SKM-1 treated with dmso at 0.1 percent for 144 hours (cell line): ENCODE results near the gene GTPBP1.

Experiments
- DNase-seq: peaks from one replicate; lab custom pipeline; 2025; ENCODE audit not compliant: unreplicated experiment; lab: John Stamatoyannopoulos, UW

Gene GTPBP1

DNA sequence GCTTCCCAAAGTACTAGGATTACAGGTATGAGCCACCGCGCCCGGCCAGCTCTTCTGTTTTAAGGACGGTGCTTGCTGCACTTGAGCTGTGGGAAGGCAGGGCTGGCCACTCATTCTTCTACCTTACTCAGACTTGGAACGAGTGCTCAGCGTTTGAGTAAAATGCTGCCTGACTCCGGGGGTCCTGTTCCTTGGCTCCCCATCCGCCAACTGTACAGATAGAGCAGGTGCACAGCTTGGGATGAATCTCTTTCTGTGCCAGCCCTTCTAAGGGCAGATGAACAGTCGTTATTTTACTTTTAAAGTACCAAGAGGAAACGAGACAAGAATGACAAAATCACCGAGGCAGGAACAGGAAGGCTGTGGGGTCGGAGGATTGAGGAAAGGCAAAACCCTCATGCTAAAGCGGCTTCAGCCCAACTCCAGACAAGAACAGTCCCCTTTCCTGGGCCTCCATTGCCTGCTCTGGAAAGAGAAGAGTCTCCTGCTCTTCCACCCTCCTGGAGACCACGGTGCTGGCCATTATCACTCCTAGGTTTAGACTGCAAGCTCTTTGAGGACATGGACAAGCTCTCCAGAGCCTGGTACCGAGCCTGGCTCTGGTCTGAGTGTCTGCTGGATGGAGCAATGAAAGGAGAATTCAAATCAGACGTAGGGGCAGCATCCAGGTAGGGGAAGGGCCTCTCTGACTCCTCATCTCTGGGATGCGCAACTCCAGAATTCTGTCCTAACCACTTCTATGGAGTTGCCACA is 51.1 kb downstream of the GTPBP1 start:
- no peak for DNase-seq

DNA sequence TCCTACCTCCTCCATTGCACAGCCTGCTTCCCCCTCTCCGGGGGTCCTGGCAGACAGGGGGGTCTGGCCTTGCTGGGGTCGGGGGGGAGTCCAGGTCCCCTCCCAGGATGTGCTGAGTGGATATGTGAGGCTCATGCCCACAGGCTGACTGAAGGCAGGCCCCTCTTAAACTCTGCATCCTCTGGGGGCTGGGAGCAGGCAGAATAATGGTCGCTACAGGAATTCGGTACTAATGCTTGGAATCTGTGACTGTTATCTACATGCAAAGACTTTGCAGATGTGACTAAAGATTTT is 51.7 kb downstream of the GTPBP1 start:
- DNase-seq: no peak

DNA sequence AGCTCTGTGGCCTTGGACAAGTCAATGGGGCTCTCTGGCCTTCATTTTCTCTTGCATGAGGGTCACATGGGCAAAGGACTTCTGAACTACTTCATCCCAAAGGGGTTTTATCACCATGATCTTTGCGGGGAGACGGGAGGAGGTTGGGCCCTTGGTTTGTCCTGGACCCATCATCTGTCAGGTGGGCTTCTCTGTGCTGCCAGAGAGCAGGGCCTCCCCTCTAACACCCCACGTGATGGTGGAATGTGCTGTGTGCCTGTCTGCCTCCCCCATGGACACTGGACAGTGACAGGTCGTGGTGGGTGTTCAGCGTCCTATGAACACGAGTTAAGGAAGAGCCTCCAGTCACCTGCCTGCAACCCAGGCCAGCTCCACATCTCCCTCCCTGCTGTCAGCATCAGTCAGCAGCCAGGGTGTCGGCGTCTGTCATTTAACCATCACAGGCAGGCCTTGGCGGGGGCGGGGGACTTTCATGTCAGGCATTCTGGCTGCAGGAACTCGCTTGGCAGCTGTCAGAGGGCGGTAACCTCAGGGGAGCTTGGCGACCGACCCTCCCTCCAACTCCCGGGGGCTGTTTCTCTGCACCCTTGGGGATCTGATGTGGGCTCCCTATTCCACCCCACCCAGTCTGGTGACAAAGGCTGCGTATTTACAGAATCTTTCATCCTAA is 52.7 kb downstream of the GTPBP1 start:
- DNase-seq: no peak

- DNase-seq: no peak
These were observed 53.3 kb downstream of the GTPBP1 start for GRCh38 chr22:38759005-38759404.

GRCh38 chr22:38760477-38761201 is 54.9 kb downstream of the GTPBP1 start:
- DNase-seq: no peak

- DNase-seq: no peak
These were observed 55.7 kb downstream of the GTPBP1 start for GRCh38 chr22:38761202-38762162.

GRCh38 chr22:38762551-38762983 is 56.8 kb downstream of the GTPBP1 start:
- no peak for DNase-seq

DNA sequence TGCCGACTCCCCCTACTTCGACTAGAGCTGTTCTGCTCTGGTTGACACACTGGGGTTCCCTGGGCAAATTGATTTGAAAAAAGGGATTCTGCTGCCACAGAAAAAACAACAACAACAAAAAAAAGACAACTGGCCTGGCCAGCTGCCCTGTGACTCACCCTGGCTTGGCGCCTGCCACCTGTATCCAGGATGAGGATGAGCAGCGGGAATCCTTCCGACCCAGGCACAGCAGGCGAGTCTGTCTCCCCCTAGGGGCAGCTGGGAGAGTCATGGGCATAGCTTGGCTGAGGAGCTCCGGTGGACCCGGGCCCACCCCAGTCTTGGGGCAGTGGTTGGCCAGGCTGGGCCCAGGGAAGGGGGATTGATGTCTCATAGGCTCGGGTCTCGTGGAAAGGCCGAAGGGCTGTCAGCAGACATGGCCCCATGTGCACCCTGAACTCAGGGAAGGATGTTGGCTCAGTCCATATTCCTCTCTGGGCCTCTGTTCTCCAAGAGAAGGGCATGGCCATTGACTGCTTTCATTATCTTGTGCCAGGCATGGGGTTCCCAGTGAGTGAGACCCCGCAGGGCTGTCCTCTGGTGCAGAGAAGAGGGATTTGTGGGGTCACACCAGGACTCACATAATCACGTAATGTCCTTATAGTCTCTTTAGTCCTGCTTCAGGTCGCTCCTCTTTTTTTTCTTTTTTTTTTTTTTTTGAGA is 60.5 kb downstream of the GTPBP1 start:
- DNase-seq: no peak

DNA sequence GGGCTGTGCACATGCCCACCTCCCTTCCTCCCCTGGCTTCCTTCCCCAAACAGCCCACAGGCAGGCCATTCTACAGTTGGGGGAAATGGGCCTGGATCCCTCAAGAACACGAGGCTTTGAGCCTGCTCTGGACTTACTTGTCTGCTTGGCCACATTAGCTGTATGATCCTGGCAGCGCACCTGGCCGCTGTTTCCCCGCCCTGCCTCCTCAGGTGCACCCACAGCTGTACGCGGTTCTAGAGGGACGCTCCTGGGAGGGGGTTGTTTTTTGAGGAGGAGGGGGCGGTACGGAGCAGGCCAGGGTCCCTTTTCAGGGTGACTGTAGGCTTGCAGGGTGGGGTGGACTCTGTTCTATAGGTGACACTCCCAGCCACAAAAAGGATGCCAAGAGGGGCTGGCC is 61.6 kb downstream of the GTPBP1 start:
- DNase-seq: no peak

DNA sequence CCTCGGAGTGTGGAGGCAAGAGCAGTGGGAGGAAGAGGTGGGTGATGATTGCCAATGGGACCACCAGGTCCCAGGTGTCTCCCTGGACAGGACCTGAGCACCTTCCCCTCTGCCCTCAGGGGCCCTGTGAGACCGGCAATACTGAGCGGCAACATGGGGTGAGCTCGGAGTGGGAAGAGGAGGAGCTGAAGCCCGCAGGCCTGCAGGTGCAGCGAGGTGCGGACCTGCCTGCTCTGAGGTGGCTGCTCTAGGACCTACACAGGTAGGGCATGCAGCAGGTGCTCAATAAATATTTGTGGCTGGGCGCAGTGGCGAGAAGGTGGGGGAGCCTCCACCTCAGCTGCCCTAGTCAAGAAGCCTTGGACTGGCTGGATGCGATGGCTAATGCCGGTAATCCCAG is 62.3 kb downstream of the GTPBP1 start:
- no peak for DNase-seq

DNA sequence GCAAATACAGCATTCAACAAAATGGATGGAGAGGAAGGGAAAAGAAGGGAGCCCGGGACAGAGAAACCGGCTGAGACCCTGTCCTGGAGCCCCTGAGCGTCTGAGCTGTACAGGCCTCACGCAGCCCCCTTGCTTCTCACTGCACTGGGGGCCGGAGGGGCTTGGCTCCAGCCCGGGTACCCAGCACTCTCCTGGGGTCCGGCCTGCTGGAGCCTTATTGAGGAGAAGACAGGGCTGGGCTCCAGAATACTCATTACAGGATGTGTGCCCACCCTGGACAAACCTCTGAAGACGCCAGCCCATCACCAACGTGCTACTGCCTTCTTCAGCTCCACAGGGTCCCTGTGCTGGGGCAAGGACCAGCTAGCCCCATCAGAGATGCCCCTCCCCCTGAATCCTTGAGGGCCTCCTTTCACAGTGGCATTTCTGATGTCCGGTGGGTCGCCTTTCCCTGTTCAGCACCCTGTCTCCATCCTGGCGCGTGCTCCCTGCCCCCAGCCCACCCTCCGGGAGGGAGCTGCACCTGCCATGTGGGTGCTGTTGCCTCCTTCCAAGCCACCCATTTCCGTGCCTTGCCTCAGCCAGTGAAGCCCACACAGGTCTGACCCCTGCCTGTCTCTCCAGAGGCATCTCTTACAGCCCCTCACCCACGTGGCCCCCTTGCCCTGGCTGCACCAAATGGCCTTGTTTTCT is 64.7 kb downstream of the GTPBP1 start:
- no peak for DNase-seq

DNA sequence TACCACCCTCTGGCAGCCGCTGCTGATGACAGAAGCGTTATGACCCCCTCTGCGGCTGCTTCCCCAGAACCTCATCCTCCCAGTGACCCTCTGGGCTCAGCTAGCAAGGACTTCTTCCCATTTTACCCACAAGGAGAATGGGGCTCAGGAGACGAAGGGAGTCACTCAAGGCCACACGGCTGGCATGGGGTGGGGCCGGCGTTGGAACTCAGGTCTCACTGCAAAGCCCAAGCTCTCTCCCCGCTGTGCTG is 66.8 kb downstream of the GTPBP1 start:
- no peak for DNase-seq

- DNase-seq: no peak
These were observed 67.7 kb downstream of the GTPBP1 start for GRCh38 chr22:38773363-38773946.

DNA sequence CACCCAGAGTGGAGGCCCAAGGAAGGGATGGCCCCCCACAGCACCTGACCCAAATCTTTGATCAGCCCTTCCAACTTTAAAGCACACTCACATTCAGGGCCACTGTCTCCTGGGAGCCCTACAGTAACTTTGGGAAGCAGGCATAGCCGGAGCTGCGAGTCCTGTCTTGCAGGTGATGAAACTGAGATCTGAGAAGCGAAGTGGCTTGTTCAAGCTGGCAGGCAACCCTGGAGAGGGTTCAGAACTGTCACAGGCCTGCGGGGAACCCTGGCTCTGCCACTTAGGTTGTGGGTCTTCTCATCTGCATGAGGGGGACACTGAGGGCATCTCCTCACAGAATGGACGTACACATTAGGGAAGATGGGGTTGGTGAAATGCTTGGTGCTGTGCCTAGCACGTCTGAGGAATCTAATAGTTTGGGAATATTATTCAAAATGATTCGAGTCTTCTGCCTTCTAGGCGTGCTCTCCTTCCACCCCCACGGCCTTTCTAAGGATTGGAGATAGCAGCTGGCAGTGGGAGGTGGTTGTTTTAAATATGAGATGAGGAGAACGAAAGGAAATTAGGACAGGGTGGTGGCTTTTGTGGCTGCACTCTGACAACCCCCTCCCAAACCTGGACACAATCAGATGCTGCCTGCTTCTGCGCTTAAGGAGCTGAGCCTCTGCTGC is 68.9 kb downstream of the GTPBP1 start:
- DNase-seq: no peak

- no peak for DNase-seq
These were observed 69.9 kb downstream of the GTPBP1 start for GRCh38 chr22:38775656-38776055.

DNA sequence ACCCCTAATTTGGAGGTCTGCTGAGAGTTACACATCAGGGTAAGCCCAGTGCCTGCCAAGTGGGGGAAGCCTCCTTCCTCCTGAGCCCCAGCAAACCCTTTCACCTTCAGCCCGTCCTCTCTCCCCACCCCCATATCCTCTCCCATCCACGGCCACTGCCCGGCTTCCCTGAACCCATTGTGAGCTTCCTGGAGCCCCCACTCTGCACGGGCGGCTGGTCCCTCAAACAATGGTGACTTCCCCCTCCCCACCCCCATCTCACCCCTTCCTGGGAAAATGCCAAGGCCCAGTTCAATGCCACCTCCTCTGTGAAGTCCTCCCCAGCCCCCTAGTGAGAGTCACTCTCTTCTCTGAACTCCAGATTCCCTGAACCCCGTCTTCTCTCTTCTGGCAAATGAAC is 70.3 kb downstream of the GTPBP1 start:
- no peak for DNase-seq

- DNase-seq: no peak
These were observed 71.4 kb downstream of the GTPBP1 start for GRCh38 chr22:38777087-38777671.

DNA sequence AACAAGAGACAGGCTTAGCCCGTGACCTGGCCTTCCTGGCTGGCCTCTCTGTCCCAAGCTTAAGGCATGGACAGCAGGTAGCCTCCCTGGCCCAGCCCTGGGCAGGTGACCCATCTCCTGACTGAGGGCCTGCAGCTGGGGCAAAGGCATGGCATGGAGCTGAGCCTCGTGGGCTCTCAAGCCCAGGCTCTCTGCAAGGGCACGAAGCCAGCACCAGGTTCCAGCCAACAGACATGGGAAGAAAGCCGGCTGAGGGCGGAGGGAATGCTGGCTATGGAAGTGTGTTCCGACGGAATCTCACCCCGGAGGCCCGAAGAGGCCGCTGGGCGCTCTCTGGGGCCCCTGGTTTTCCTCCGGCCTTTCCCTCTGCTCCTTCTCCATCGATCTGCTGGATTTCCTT is 75.3 kb downstream of the GTPBP1 start:
- DNase-seq: no peak
